HEK293 (cell line): Measurements from ENCODE around the gene PIK3CD.

Source experiments
- AEBP2 ChIP-seq: fragments of 450-650 bp; formaldehyde crosslinking; IDR thresholded peaks from 2 replicates; pipeline ENCODE4 v1.5.1; 2016; ENCODE audit warnings: missing biosample characterization, missing genetic modification characterization, borderline replicate concordance
- FEZF1 ChIP-seq: fragments of 450-650 bp; formaldehyde crosslinking; IDR thresholded peaks from 2 replicates; pipeline ENCODE4 v1.5.1; 2016; ENCODE audit warnings: missing biosample characterization, missing genetic modification characterization
- GLIS2 ChIP-seq: fragments of 450-650 bp; formaldehyde crosslinking; IDR thresholded peaks from 2 replicates; pipeline ENCODE4 v1.5.1; 2016; ENCODE audit warnings: missing biosample characterization, missing genetic modification characterization
- HIC1 ChIP-seq: fragments of 450-650 bp; formaldehyde crosslinking; IDR thresholded peaks from 2 replicates; pipeline ENCODE4 v1.5.1; 2016; ENCODE audit warnings: missing biosample characterization, missing genetic modification characterization
- ZNF157 ChIP-seq: fragments of 450-650 bp; formaldehyde crosslinking; IDR thresholded peaks from 2 replicates; pipeline ENCODE4 v1.5.1; 2016; ENCODE audit warnings: missing biosample characterization, missing genetic modification characterization
- ZNF174 ChIP-seq: fragments of 450-650 bp; formaldehyde crosslinking; IDR thresholded peaks from 2 replicates; pipeline ENCODE4 v1.5.0; 2017; ENCODE audit warnings: missing biosample characterization, mild to moderate bottlenecking, missing genetic modification characterization
- ZNF211 ChIP-seq: fragments of 450-650 bp; formaldehyde crosslinking; IDR thresholded peaks from 2 replicates; pipeline ENCODE4 v1.5.1; 2016; ENCODE audit warnings: low read depth, missing biosample characterization, missing genetic modification characterization
- ZNF274 ChIP-seq, 2 experiments: fragments of 200-500 bp in 1 of 2; fragments of 450-650 bp in 1 of 2; sonication (Bioruptor generic) in 1 of 2; formaldehyde crosslinking in 1 of 2; IDR thresholded peaks; 2 replicates each; pipeline versions ENCODE4 v1.5.1 to v1.6.1; 2014 to 2016; ENCODE audit warnings: borderline replicate concordance in 1 of 2, inconsistent platforms in 1 of 2, low read length in 1 of 2, missing biosample characterization in 1 of 2, missing genetic modification characterization in 1 of 2
- ZNF280C ChIP-seq: fragments of 450-650 bp; formaldehyde crosslinking; IDR thresholded peaks from 2 replicates; pipeline ENCODE4 v1.5.1; 2016; ENCODE audit warnings: missing biosample characterization, missing genetic modification characterization
- ZNF292 ChIP-seq: fragments of 450-650 bp; formaldehyde crosslinking; IDR thresholded peaks from 2 replicates; pipeline ENCODE4 v1.5.1; 2016; ENCODE audit warnings: low read depth, missing biosample characterization, missing genetic modification characterization, borderline replicate concordance
- ZNF776 ChIP-seq: fragments of 450-650 bp; formaldehyde crosslinking; IDR thresholded peaks from 2 replicates; pipeline ENCODE4 v1.5.0; 2017; ENCODE audit warnings: missing biosample characterization, missing genetic modification characterization, borderline replicate concordance
- TF ChIP-seq, protein P1 (sequence below): fragments of 450-650 bp; formaldehyde crosslinking; IDR thresholded peaks from 2 replicates; pipeline ENCODE4 v1.5.1; 2016; ENCODE audit warnings: missing biosample characterization, missing genetic modification characterization, borderline replicate concordance
- TF ChIP-seq, protein P2 (sequence below): fragments of 450-650 bp; formaldehyde crosslinking; IDR thresholded peaks from 2 replicates; pipeline ENCODE4 v1.5.1; 2016; ENCODE audit warnings: missing biosample characterization, missing genetic modification characterization

Gene PIK3CD

DNA sequence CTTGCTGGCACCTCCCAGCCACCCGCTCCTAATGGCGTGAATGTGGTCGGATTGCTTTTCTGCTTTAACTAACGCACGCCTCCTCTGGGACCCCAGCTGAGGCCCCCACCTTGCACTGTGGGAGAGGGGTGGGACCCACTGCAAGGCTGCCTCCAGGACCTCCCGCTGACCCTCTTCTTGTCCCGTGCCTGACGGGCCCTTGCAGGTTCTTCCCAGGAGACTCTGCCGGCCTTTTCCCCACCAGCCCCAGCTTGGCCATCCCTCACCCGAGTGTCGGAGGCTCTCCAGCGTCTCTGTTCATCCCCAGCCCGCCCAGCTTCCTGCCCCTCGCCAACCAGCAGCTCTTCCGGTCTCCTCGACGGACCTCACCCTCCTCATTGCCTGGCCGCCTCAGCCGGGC lies 44.2 kb upstream of the PIK3CD start (continued):
- TF ChIP-seq, protein P1, sequence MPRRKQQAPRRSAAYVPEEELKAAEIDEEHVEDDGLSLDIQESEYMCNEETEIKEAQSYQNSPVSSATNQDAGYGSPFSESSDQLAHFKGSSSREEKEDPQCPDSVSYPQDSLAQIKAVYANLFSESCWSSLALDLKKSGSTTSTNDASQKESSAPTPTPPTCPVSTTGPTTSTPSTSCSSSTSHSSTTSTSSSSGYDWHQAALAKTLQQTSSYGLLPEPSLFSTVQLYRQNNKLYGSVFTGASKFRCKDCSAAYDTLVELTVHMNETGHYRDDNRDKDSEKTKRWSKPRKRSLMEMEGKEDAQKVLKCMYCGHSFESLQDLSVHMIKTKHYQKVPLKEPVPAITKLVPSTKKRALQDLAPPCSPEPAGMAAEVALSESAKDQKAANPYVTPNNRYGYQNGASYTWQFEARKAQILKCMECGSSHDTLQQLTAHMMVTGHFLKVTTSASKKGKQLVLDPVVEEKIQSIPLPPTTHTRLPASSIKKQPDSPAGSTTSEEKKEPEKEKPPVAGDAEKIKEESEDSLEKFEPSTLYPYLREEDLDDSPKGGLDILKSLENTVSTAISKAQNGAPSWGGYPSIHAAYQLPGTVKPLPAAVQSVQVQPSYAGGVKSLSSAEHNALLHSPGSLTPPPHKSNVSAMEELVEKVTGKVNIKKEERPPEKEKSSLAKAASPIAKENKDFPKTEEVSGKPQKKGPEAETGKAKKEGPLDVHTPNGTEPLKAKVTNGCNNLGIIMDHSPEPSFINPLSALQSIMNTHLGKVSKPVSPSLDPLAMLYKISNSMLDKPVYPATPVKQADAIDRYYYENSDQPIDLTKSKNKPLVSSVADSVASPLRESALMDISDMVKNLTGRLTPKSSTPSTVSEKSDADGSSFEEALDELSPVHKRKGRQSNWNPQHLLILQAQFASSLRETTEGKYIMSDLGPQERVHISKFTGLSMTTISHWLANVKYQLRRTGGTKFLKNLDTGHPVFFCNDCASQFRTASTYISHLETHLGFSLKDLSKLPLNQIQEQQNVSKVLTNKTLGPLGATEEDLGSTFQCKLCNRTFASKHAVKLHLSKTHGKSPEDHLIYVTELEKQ (tag by site-specific recombination): no peak
- TF ChIP-seq GLIS2 (tag by site-specific recombination) (peak; percentile 41), ZNF280C (tag by site-specific recombination) (no peak), HIC1 (tag by site-specific recombination) (no peak), FEZF1 (tag by site-specific recombination) (no peak), ZNF292 (tag by site-specific recombination) (no peak), ZNF157 (tag by site-specific recombination) (no peak), ZNF174 (tag by site-specific recombination) (no peak), ZNF211 (no peak), ZNF274 (IDR thresholded peaks at IDR 0.05; ENCODE audit: low read length) (no peak), ZNF274 (tag by site-specific recombination; IDR thresholded peaks at IDR 0.05; ENCODE audit: borderline replicate concordance) (no peak), ZNF776 (tag by site-specific recombination) (no peak), AEBP2 (tag by site-specific recombination) (no peak)
- TF ChIP-seq, protein P2, sequence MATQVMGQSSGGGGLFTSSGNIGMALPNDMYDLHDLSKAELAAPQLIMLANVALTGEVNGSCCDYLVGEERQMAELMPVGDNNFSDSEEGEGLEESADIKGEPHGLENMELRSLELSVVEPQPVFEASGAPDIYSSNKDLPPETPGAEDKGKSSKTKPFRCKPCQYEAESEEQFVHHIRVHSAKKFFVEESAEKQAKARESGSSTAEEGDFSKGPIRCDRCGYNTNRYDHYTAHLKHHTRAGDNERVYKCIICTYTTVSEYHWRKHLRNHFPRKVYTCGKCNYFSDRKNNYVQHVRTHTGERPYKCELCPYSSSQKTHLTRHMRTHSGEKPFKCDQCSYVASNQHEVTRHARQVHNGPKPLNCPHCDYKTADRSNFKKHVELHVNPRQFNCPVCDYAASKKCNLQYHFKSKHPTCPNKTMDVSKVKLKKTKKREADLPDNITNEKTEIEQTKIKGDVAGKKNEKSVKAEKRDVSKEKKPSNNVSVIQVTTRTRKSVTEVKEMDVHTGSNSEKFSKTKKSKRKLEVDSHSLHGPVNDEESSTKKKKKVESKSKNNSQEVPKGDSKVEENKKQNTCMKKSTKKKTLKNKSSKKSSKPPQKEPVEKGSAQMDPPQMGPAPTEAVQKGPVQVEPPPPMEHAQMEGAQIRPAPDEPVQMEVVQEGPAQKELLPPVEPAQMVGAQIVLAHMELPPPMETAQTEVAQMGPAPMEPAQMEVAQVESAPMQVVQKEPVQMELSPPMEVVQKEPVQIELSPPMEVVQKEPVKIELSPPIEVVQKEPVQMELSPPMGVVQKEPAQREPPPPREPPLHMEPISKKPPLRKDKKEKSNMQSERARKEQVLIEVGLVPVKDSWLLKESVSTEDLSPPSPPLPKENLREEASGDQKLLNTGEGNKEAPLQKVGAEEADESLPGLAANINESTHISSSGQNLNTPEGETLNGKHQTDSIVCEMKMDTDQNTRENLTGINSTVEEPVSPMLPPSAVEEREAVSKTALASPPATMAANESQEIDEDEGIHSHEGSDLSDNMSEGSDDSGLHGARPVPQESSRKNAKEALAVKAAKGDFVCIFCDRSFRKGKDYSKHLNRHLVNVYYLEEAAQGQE: no peak
